NK-92 (cell line): ENCODE measurements around the gene YBX3.

Experiments used
- DNase-seq: peaks from one replicate; lab custom pipeline; 2025; ENCODE audit not compliant: unreplicated experiment; lab: John Stamatoyannopoulos, UW

Gene YBX3

DNA sequence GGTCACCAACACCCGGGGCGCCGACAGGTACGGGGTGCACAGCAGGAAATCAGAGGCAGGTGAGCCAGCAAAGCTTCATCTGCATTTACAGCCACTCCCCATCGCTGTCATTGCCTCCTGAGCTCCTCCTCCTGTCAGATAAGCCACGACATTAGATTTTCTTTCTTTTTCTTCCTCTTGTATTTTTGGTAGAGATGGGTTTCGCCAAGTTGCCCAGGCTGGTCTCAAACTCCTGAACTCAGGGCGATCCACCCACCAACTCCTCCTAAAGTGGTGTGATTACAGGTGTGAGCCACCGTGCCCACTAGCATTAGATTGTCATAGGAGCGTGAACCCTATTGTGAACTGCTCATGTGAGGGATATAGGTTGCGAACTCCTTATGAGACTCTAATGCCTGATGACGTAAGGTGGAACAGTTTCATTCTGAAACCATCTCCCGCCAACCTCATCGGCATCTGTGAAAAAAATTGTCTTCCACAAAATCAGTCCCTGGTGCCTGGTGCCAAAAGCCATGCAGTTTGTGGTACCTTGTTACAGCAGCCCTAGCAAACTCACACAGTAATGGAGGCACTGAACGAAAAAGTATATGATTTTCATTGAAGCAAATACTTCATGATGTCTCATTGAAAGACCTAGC lies 50.8 kb downstream of the YBX3 start:
- DNase-seq: no peak

DNA sequence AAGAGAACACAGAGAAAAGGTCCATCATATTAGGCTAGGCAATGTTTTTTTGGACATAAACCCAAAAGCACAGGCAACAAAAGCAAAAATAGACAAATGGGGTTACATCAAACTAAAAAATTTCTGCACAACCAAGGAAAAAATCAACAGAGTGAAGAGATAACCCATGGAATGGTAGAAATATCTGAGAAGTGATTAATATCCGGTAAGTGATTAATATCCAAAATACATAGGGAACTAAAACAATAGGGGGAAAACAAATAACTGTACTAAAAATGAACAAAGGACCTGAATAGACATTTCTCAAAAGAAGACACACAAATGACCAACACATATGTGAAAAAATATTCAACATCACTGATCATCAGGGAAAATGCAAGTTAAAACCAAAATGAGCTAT lies 53.6 kb downstream of the YBX3 start:
- DNase-seq: no peak

DNA sequence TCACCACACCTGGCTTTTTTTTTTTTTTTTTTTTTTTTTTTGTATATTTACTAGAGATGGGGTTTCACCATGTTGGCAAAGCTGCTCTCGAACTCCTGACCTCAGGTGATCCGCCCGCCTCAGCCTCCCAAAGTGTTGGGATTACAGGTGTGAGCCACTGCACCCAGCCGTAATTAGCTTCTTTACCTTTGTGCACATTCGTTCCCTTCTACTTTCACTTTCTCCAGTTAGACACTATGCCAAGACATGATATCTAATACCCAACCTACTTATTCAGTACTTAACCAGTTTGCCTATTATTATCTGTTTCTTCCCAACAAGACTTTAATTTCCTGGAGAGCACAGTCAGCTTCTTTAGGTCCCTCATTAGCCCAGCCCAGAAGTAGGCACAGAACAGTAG lies 54.6 kb downstream of the YBX3 start:
- no peak for DNase-seq

DNA sequence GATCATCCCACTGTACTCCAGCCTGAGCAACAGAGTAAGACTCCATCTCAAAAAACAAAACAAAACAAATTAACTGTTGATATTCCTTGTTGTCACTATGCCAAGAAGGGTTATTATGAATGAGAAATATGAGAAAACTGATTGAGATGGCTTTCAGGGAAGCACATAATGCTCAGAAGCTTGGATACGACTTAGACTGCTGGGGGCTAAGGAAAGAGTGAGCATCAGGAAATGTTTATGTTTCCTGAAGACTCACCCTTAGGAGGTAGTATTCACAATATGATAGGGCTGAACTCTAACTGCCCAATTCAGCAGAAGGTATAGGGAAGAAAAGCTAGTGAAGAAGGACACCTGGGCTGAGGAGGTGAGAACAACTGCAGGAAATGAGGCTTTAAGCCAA lies 55.5 kb downstream of the YBX3 start:
- DNase-seq: no peak

DNA sequence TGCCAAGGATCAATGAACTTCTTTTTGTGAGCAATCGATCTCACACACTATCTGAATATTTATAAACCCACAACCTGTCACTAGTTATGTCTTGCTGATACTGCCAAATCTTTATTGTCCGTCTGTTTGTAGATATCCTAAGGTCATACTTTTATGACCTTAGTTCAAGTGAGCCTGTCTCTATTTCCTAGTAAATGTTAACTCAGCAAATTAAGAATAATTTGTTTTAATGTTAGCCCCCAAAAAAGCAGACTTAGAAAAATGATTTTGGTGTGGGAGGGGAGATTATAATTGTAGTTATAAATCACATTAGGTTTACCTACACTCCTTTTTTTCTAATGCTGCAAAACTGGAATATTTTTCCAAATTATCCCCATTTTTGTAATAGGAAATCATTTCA lies 58.6 kb downstream of the YBX3 start:
- DNase-seq: no peak

DNA sequence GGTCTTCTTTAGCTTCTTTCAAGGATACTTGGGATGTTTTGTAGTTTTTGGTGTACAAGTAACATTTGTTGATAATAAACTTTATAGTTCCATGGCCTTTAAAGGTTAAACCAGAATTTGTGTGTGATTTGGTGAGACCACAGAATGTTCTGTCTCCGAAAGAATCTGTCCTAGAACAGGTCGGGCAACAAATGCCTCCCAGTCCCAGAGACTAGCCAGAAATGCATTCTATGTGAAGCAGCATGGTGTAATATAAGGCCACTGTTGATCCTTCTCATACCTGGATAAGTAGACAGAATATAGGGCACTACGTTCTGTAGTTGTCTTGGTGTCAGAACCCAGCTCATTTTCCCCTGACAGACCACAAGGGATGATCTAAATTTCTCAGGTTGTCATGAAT lies 59.3 kb downstream of the YBX3 start:
- DNase-seq: no peak

DNA sequence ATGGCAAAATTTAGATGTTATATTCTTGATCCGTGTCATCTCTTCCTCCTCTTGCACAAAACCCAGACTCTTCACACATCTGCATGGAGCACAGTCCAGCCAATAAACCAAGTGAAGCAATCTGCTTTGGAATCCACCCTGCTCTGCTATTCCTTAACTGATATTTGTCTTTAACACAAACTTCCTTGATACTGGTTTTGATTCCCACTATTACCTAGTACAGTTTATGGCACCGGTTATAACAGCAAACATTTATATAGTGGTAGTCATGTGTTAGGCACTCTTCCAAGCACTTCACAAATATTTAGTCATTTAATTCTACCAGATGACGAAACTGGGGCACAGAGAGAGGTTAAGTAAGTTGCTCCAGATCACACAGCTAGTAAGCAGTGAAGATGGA lies 61.8 kb downstream of the YBX3 start:
- DNase-seq: no peak

DNA sequence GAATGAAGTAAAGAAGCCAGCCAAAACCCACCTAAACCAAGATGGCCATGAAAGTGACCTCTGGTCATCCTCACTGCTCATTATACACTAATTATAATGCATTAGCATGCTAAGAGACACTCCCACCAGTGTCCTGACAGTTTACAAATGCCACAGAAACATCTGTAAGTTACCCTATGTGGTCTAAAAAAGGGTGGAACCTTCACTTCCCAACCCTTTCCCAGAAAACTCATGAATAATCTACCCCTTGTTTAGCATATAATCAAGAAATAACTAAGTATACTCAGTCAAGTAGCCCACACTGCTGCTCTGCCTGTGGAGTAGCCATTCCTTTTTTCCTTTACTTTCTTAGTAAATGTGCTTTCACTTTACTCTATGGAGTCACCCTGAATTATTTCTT lies 69.1 kb downstream of the YBX3 start:
- DNase-seq: no peak

DNA sequence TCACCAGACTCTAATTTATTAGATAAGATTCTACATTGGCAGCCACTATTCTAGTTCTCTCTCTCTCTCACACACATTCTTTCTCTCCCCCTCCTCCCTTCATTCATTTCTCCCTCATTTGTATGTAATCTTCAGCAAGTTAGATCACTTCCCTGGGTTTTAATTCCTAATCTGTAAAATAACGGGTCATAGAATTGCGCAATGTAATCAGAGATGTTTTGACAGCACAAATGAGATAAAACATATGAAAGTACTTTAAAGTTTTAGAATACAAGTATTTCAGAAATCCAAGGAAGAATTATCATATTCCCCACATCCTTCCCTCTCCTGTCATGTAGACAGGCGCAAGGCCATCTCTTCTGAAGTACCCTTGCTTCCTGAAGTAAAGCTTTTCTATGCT lies 70.9 kb downstream of the YBX3 start:
- no peak for DNase-seq
